Measurements from ENCODE around the gene SCGN.

DNA sequence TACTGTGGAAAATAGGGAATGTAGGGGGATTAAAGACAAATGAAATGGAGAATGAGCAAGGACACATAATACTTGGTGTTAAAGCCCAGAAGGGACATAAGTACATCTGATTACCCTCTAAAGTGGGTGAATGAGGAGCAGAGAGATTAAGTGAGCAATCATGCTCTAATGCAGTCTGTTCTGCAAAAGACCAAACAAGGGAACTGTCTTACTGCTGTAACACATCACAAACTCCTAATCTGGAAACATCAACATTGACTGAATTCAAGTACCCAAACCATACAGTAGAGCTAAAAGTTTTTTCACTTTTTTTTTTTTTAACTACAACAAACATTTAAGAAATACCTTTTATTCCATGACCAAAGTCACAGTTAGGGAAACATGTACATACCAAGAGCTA is 83.2 kb downstream of the SCGN start:
- no peak for TF ChIP-seq CEBPB (IDR thresholded peaks at IDR 0.05; ENCODE audit: low read depth, low read length)
- TF ChIP-seq CHD1 (IDR thresholded peaks at IDR 0.05; ENCODE audit: low read depth, low read length): no peak
- no peak for TF ChIP-seq RCOR1 (IDR thresholded peaks at IDR 0.05; ENCODE audit: insufficient replicate concordance, low read length)
- no peak for TF ChIP-seq CTCF (conservative IDR thresholded peaks at IDR 0.05; ENCODE audit: low read depth, low read length)
- no peak for TF ChIP-seq POLR2A (IDR thresholded peaks at IDR 0.05; ENCODE audit: low read depth, low read length)
- TF ChIP-seq RFX5 (IDR thresholded peaks at IDR 0.05; ENCODE audit: low read depth, low read length): no peak
- no peak for TF ChIP-seq SMC3 (IDR thresholded peaks at IDR 0.05; ENCODE audit: low read depth, low read length)
- TF ChIP-seq, protein P1, sequence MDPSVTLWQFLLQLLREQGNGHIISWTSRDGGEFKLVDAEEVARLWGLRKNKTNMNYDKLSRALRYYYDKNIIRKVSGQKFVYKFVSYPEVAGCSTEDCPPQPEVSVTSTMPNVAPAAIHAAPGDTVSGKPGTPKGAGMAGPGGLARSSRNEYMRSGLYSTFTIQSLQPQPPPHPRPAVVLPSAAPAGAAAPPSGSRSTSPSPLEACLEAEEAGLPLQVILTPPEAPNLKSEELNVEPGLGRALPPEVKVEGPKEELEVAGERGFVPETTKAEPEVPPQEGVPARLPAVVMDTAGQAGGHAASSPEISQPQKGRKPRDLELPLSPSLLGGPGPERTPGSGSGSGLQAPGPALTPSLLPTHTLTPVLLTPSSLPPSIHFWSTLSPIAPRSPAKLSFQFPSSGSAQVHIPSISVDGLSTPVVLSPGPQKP (IDR thresholded peaks at IDR 0.05; ENCODE audit: borderline replicate concordance, low read depth, low read length): no peak
- TF ChIP-seq RAD21 (IDR thresholded peaks at IDR 0.05; ENCODE audit: low read length): no peak
- TF ChIP-seq, protein P2, sequence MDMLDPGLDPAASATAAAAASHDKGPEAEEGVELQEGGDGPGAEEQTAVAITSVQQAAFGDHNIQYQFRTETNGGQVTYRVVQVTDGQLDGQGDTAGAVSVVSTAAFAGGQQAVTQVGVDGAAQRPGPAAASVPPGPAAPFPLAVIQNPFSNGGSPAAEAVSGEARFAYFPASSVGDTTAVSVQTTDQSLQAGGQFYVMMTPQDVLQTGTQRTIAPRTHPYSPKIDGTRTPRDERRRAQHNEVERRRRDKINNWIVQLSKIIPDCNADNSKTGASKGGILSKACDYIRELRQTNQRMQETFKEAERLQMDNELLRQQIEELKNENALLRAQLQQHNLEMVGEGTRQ (IDR thresholded peaks at IDR 0.05; ENCODE audit: low read depth, low read length): no peak
- TF ChIP-seq MAFK (IDR thresholded peaks at IDR 0.05; ENCODE audit: low read depth, low read length): no peak
- no peak for TF ChIP-seq FOS (IDR thresholded peaks at IDR 0.05; ENCODE audit: low read depth, low read length)
